GM12872 (cell line): ENCODE data around the gene CPVL.

Experiments
- TF ChIP-seq, protein P1 (sequence below): IDR thresholded peaks from 3 replicates; pipeline ENCODE4 v1.5.1; 2011; ENCODE audit warnings: low read depth, mild to moderate bottlenecking, low read length, moderate library complexity; ENCODE audit not compliant: insufficient read depth

Gene CPVL

DNA sequence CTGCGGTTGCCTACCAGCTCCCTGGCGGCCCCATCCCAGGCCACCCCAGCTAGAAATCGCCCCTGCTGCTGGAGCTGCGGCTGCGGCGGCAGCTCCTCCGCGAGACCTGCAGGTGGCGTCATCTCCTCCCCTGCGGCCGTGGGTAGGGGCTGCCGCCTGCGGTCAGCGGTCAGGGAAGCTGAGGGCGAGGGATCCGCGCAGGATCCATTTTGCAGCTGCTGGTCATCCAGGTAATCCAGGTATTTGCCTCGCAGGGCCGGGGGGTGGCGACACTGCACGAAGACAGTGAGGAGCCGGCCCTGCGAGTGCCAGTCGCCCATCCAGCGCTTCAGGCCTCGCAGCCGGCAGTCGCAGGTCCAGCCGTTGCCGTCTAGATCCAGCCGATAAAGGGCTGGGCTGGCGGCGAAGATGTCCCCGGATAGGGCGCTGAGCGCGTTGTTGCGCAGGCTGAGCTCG, 189.7 kb downstream of the CPVL start:
- TF ChIP-seq, protein P1, sequence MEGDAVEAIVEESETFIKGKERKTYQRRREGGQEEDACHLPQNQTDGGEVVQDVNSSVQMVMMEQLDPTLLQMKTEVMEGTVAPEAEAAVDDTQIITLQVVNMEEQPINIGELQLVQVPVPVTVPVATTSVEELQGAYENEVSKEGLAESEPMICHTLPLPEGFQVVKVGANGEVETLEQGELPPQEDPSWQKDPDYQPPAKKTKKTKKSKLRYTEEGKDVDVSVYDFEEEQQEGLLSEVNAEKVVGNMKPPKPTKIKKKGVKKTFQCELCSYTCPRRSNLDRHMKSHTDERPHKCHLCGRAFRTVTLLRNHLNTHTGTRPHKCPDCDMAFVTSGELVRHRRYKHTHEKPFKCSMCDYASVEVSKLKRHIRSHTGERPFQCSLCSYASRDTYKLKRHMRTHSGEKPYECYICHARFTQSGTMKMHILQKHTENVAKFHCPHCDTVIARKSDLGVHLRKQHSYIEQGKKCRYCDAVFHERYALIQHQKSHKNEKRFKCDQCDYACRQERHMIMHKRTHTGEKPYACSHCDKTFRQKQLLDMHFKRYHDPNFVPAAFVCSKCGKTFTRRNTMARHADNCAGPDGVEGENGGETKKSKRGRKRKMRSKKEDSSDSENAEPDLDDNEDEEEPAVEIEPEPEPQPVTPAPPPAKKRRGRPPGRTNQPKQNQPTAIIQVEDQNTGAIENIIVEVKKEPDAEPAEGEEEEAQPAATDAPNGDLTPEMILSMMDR: peak; percentile 22; the same call in 1 of the 3 replicates

- TF ChIP-seq, protein P1: peak; percentile 28; the same call in 1 of the 3 replicates
These were observed 190.4 kb downstream of the CPVL start for GRCh38 chr7:28955718-28956607.

- TF ChIP-seq, protein P1: no peak
These were observed 191.0 kb downstream of the CPVL start for GRCh38 chr7:28955356-28955717.

GRCh38 chr7:28954946-28955345, 191.4 kb downstream of the CPVL start:
- TF ChIP-seq, protein P1: no peak

DNA sequence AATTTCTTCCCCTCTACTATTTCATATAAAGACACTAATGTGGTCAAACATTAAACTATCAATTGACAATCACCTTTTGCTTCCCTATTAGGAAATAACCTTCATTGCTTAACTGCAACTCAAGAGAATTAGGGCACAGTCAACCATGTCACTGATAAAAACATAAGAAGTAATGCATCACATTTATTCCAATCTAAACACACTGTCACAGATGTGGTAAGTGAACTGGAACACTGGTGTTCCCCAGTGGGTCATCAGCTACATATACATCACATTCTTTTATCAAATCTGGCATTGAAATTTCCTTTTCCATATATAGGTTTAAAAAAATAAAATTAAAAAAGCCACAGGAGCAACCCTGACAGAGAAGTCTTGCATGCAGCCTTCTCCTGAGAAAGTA, 191.9 kb downstream of the CPVL start:
- TF ChIP-seq, protein P1: no peak

DNA sequence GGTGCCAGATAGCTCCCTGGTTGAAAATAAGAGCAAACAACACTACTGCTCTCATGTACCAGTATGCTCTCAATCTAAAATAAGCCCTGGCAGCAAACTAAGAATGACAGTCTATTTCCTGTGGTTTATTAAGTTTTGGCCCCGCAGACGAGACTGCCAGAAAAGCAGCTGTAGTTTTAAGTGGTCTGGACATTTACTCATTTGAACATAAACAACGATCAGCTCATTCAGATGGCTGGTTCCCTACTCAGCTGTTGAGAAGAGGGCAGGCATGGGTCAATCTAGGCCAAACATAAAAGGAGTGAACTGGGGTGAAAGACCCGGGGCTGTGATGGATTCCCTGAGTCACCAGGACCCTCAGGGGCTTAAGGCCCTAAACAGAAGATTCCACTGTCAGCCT, 192.7 kb downstream of the CPVL start:
- TF ChIP-seq, protein P1: no peak
